22Rv1 (cell line): ENCODE data around the gene SNRPD2.

Experiments used
- ZFX ChIP-seq: fragments of 450-650 bp; IDR thresholded peaks from 2 replicates; pipeline ENCODE4 v1.6.1; 2017; ENCODE audit warnings: antibody characterized with exemption, borderline replicate concordance
- TF ChIP-seq, protein P1 (sequence below): fragments of 450-650 bp; IDR thresholded peaks from 2 replicates; pipeline ENCODE4 v1.5.1; 2017; ENCODE audit warnings: mild to moderate bottlenecking

- TF ChIP-seq, protein P1, sequence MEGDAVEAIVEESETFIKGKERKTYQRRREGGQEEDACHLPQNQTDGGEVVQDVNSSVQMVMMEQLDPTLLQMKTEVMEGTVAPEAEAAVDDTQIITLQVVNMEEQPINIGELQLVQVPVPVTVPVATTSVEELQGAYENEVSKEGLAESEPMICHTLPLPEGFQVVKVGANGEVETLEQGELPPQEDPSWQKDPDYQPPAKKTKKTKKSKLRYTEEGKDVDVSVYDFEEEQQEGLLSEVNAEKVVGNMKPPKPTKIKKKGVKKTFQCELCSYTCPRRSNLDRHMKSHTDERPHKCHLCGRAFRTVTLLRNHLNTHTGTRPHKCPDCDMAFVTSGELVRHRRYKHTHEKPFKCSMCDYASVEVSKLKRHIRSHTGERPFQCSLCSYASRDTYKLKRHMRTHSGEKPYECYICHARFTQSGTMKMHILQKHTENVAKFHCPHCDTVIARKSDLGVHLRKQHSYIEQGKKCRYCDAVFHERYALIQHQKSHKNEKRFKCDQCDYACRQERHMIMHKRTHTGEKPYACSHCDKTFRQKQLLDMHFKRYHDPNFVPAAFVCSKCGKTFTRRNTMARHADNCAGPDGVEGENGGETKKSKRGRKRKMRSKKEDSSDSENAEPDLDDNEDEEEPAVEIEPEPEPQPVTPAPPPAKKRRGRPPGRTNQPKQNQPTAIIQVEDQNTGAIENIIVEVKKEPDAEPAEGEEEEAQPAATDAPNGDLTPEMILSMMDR = no peak
- no peak for TF ChIP-seq ZFX
Observed at GRCh38 chr19:45729800-45730290, 38.1 kb upstream of the SNRPD2 start.
